GM18502 (cell line): Measurements from ENCODE around the gene SH3BP4.
"Not testable (repeated sequence)": the region's sequence is repeated elsewhere in the genome, so short reads cannot be mapped to it uniquely, and the experiment has no call there.

ENCODE experiments used
- ATAC-seq: cut with Tn5 transposase; IDR thresholded peaks from one replicate; pipeline ENCODE4 v1.9.1; 2021; ENCODE audit warnings: mild to moderate bottlenecking; ENCODE audit not compliant: unreplicated experiment, poor library complexity

SH3BP4 gene

GRCh38 chr2:235048549-235048948, 96.7 kb downstream of the SH3BP4 start:
- no peak for ATAC-seq

DNA sequence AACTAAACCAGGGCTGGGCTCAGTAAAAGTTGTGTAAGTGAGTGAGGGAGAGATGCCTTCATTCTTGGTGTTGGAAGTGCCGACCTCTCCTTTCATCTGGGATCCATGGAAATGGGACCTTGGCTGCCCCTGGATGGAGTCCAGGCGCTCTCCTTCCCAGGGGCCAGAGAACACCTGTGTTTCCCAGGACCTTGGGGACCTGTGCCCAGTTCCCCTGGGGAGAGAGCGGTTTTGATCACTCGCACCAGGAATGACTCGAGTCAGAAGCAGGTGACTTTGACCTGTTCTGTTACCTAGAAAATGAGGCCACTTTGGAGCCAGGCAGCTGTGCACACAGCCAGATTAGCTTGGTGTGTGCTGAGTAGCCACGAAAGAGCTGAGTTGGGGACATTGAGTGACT, 97.3 kb downstream of the SH3BP4 start:
- no peak for ATAC-seq

DNA sequence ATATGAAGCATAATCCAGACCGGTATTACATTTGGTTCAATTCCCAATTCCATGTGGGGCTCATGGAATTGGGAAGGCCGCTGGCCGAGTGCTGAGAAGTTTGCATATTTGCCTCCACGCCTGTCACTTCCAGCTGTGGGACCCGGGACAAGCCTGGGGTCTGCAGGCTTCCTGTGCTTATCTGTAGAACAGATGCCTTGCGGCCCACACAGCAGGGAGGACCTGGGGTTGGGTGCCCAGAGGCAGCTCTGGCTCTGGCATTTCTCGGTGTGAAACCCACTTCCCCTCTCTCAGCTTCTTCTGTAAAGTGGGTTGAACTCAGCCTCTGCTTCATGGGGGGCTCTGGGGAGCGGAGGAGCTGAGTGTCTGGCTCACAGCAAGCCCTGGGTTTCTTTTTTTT, 97.9 kb downstream of the SH3BP4 start:
- no peak for ATAC-seq

DNA sequence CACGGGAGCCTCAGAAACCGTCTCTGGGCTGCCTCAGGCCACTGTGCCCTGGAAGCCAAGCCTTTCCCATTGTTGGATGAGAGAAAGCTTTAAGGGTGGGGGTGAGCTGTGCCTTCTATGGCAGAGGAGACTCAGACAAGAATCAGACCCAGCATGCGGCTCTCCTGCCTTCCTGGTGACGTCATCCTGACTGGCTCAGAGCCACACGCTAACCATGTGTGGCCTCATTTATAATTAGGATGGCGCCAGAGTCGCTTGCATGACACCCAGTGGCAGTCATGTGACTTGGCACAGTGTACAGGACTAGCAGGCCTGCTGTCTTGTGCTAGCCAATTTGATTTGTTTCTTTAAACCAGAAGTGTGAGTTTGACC, 99.1 kb downstream of the SH3BP4 start:
- ATAC-seq: no peak

DNA sequence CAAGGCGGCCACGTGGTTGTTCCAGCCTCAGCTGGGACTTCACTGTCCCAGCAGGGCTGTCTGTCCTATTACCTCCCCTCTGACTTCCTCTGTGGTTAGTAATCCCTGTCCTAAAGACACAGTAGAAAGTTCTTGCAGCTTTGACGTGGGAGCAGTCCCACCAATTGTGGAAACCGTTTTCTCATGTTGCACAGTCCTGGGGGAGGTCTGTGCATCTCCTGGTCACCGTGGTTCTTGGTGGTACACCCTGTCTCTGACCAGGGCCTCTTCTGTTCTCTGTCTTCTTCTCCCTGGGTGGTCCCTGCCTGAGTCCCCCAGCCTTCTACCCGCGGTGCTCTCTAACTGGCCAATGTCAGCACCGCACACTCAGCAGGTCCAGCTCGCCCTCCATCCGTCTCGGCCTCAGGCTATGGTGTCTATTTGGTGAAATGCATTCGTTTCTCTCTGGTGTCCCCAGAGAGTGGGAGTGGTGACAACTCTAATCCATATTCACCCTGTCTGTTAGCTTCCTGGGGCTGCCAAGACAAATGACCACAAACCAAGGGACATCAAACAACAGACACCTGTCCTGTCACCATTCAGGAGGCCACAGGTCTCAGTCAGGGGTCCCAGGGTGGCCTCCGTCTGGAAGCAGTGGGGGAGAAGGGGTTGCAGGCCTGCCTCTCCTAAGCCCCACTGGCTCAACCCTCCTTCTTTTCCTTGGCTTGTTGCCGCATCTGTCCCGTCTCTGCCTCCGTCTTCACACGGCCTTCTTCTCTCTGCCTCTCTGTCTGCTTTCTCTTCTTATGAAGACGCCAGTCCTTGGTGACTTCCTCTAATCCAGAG, 99.8 kb downstream of the SH3BP4 start:
- ATAC-seq: no peak

DNA sequence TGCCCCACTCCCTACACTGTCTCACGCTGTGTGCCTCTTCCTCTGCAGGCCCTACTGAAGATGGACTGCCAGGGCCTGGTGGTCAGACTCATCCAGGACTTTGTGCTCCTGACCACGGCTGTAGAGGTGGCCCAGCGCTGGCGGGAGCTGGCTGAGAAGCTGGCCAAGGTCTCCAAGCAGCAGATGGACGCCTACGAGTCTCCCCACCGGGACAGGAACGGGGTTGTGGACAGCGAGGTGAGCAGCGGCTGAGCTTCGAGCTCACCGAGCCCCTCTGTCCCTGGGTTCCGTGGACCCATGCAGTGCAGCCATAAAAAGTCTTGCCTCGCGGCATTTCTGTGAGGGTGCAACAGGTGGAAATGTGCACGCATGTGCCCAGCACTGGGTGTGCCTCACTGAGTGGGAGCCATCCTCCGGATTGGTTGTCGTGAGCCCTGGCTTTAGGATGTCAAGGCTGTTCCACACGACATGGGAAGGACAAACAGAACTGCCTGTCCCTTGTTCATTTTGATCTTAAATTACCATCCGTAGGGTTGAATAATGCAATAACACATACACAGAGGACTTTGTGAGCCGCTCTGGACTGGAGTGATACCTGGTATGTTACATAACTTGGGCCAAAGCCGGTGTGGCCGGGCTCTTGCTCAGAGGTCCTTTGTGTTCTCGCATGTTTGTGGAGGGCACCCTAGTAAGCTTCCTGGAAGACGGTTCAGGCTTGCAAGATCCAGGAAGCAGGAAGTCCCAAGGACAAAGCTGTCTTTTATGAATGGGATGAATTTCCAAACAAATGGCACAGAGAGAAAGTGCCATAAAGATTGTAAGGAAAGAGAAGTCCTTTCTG, 100.9 kb downstream of the SH3BP4 start:
- ATAC-seq: no peak

- no peak for ATAC-seq
Observed at GRCh38 chr2:235053651-235054050, 101.8 kb downstream of the SH3BP4 start.

GRCh38 chr2:235054475-235054874, 102.7 kb downstream of the SH3BP4 start:
- ATAC-seq: no peak

DNA sequence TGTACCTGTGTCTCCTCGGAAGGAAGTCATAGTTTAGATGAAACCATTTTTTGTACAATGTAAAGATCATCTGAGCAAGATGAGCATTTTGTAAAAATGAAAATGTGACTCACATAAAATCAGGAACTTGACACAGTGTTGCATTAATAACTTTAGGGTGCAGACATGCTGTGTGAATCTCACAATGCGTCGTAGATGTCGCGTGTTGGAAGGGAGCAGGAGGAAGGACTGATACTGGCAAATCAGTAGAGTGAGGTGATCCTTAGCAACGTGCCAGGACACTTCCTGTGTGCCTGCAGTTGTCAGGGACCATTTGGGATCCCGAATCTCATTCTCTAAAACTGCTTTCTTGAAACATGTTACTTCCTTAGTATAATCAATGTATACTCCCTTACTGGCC, 103.1 kb downstream of the SH3BP4 start:
- no peak for ATAC-seq

GRCh38 chr2:235055891-235056516, 104.2 kb downstream of the SH3BP4 start:
- no peak for ATAC-seq

- no peak for ATAC-seq
Observed at GRCh38 chr2:235056768-235057167, 105.0 kb downstream of the SH3BP4 start.

DNA sequence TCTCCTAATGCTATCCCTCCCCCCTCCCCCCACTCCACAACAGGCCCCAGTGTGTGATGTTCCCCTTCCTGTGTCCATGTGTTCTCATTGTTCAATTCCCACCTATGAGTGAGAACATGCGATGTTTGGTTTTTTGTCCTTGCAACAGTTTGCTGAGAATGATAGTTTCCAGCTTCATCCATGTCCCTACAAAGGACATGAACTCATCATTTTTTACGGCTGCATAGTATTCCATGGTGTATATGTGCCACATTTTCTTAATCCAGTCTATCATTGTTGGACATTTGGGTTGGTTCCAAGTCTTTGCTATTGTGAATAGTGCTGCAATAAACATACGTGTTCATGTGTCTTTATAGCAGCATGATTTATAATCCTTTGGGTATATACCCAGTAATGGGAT, 105.8 kb downstream of the SH3BP4 start:
- not testable (repeated sequence) for ATAC-seq

DNA sequence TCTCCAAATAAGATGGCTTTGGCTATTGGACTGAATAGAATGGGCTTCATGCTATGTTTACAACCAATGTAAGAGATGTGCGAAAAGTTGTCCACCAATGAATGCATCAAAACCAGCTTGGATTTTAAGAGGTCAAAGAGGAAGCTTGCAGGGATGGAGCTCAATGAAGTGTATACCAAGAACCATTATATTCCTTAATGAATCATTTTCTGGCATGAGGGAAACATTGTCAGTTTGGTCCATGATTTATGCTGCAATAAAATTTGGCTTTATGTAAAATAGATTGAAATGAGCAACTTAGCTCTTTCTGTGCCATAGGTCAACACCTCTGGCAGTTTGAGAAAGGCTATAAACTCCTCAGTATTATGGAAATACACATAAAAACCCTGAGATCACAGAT, 107.3 kb downstream of the SH3BP4 start:
- no peak for ATAC-seq

DNA sequence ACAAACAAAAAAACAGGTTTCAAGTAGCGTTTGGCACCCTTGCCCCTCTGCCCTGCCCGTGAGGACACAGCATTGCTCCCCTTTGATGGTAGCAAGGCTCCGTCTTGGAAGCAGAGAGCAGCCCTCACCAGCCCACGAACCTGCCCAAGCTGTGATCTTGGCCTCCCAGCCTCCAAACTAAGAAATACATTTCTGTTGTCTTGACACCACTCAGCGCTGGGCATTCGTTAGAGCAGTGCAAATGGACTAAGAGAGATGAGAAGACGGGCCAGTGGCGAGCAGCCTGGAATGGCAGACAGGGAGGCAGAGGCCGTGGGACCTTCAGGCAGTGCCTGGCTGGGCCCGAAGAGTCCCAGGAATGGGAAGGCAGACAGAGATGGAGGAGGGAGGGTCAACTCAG, 109.8 kb downstream of the SH3BP4 start:
- ATAC-seq: no peak

- no peak for ATAC-seq
Observed at GRCh38 chr2:235063471-235063961, 111.7 kb downstream of the SH3BP4 start.

GRCh38 chr2:235064976-235065375, 113.2 kb downstream of the SH3BP4 start:
- no peak for ATAC-seq

GRCh38 chr2:235066490-235066889, 114.7 kb downstream of the SH3BP4 start:
- ATAC-seq: no peak

DNA sequence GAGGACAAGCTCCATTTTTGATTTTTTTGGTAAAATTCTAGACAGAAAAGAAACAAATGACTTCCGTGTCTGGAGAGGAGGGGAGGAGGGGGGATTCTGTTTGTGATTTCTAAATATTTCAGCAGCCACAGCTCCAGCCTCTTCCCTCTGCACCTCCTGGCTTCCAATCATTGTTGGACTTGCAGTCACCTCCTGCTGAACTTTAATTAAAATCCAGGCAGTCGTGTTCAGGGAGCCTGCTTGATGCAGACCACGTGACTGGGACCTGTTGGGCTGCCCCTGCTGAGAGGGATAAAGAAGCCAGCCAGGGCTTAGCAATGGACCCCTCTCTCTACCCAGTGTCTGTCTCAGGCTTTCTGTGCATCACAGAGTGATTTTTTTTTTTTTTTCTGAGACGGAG, 115.1 kb downstream of the SH3BP4 start:
- ATAC-seq: no peak

DNA sequence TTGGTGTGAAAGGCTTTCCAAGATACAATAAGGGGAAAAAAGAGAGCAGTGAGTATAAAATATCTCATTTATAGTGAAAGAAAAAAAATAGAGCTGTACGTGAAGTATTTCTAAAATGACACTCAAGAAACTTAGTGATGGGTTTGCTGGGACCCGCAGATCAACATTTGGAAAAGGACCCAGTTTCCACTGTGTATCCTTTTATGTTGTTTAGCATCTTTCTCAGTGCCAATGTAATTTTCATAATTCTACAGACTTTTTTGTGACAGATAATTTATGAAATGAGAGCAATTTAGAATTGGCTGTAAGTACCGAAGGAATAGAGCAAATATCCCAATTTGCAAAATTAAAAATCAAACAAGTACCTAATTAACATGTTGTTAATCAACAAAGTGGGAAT, 116.9 kb downstream of the SH3BP4 start:
- no peak for ATAC-seq

DNA sequence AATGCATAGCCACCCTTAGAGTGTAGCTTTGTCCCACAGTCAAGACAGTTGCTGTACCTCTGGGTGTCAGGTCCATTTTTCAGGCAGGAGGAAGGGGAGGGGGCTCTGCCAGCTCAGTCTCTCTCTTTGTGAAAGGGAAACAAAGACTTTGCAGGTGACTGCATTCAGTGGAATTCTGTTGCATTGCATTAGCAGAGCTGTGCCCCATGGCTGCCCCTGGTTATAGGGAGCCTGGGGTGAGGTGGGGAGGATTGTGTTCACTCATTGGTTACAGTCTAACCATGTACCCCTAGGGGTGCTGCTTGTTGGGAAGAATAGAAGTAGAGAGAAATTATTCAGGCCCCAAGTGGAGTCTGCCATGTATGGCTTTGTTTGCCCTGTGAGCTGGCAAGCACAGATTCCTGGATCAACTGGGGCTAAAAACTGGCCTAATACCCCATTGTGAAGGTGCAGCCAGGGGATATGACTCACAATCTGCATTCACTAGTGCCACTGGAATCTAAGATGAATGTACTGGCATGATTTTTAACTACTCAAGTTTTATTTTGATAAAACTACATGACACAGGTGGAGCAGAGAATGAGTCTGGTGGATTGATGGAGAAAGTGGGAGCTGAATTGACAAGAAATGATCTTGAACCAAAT, 118.4 kb downstream of the SH3BP4 start:
- no peak for ATAC-seq
